G401 (cell line): Measurements from ENCODE around the gene CPXM1. TPM values are rescaled to one million over a fixed set of nuclear protein-coding genes. Genes with fewer than 3 reads are reported as not detected.
"Not testable (repeated sequence)": the region's sequence is repeated elsewhere in the genome, so short reads cannot be mapped to it uniquely, and the experiment has no call there.

Experiments used
- DNase-seq: peaks from one replicate; pipeline ENCODE4 v3.0.0-alpha.2; 2015; ENCODE audit warnings: low spot score
- in situ Hi-C: cut with HindIII; loops from 2 replicates; pipeline ENCODE4 v1.10.0; 2016; ENCODE audit warnings: low sequenced_read_pairs, mixed read lengths
- total RNA-seq: library from RNA; depleted of rRNA; stranded (reverse); fragments of >200 nt; shearing (Covaris generic); gene quantifications from 2 replicates; pipeline ENCODE4 v1.2.3, GENCODE V29; 2014

CPXM1 gene
- total RNA-seq, 1 experiment from 2014 or later, result 41.8 TPM

DNA sequence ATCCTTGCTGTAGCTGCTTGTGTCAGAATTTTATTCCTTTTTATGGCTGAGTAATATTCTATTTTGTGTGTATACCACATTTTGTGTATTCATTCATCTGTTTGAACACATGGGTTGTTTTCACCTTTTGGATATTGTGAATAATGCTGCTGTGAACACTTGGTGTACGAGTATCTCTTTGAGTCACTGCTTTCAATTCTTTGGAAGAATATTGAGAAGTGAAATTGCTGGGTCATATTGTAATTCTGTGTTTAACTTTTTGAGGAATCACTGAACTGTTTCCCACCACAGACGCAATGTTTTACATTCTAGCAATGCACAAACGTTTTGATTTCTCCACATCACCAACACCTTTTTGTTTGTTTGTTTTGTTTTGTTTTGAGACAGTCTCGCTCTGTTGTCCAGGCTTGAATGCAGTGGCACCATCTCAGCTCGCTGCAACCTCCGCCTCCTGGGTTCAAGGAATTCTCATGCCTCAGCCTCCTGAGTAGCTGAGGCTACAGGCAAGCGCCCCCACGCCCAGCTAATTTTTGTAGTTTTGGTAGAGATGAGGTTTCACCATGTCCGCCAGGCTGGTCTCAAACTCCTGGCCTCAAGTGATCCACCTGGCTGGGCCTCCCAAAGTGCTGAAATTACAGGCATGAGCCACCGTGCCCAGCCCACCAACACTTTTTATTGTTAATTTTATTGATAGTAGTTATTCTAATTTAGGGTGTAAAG, 21.7 kb downstream of the CPXM1 start:
- in situ Hi-C loops, result no loop called here
- DNase-seq, result no peak

DNA sequence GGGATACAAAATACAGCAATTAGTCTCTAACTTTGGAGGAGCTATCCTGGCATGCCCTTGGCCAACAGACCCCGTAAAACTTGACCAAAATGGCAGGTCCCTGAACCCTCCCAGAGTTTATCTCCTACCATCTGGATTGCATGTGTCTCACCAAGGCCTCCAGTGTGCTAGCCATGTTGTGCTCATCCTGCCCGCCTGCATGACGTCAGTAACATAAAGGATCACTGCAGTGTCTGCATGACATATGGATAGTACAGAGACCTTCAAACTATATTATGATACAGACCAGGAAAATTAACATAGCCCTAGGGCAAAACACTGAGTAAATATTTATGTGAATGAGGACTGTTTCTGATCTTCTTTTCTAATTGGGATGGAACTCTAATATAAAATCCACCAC, 25.3 kb downstream of the CPXM1 start:
- no peak for DNase-seq
- in situ Hi-C loops, result no loop called here

DNA sequence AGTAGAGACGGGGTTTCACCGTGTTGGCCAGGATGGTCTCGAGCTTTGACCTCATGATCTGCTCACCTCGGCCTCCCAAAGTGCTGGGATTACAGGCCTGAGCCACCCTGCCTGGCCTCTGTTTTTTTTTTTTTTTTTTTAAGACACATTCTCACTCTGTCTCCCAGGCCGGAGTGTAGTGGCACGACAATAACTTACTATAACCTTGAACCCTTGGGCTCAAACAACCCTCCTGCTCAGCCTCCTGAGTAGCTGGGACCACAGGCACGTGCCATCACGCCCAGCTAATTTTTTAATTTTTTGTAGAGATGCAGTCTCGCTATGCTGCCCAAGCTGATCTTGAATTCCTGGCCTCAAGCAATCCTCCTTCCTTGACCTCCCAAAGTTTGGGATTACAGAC, 26.6 kb downstream of the CPXM1 start:
- DNase-seq, result no peak
- in situ Hi-C loops, result no loop called here

DNA sequence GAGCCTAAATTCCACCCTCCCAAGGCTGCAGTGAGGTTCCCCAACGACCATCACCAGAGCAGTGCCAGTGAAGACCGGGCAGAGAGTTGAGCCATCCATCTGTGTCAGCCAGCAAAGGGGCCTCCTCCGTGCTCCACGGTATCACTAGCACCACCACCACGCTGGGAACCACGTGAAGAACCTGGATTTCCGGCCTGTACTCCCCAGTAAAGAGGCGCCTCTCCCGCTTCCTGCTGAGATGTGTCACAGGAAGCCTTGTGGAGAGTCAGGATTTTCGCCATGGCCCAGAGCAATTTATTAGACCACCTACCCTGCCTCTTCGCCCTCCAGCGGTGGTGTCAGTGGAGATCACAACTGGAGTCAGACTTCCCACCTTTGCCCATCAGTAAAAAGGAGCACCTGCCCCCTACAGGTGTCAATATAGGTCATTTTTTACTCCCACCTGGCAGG, 28.8 kb downstream of the CPXM1 start:
- in situ Hi-C loops, result no loop called here
- no peak for DNase-seq

DNA sequence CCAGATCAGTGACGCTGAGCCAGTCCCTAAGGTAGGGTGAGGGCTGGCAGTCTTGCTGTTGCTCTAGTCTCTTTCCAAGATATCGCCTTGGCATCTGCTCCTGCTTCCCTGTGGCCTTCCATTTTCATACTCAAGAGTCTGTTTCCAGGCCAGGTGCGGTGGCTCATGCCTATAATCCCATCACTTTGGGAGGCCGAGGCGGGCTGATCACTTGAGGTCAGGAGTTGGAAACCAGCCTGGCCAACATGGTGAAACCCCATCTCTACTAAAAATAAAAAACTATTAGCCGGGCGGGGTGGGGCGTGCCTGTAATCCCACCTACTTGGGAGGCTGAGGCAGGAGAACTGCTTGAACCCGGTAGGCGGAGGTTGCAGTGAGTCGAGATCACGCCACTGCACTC, 30.3 kb downstream of the CPXM1 start:
- in situ Hi-C loops, DNase-seq: not testable (repeated sequence)

DNA sequence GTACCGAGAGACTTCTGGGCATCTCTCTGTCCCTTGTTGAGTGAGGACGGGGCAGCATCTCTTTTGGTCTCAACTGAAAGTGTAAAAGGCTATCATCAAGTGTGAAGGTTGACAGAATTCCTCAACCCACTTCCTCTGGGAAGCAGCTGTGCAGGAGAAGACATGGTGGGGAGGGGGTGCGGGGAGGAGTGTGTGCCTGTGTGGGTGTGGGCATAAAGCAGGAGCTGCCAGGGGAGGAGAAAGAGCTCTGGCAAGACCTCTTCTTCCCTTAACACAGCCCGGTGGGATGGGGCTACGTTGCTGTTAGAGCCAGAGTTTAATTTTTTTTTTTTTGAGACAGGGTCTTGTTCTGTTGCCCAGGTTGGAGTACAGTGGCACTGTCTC, 31.8 kb downstream of the CPXM1 start:
- DNase-seq, result no peak
- in situ Hi-C loops, result no loop called here

DNA sequence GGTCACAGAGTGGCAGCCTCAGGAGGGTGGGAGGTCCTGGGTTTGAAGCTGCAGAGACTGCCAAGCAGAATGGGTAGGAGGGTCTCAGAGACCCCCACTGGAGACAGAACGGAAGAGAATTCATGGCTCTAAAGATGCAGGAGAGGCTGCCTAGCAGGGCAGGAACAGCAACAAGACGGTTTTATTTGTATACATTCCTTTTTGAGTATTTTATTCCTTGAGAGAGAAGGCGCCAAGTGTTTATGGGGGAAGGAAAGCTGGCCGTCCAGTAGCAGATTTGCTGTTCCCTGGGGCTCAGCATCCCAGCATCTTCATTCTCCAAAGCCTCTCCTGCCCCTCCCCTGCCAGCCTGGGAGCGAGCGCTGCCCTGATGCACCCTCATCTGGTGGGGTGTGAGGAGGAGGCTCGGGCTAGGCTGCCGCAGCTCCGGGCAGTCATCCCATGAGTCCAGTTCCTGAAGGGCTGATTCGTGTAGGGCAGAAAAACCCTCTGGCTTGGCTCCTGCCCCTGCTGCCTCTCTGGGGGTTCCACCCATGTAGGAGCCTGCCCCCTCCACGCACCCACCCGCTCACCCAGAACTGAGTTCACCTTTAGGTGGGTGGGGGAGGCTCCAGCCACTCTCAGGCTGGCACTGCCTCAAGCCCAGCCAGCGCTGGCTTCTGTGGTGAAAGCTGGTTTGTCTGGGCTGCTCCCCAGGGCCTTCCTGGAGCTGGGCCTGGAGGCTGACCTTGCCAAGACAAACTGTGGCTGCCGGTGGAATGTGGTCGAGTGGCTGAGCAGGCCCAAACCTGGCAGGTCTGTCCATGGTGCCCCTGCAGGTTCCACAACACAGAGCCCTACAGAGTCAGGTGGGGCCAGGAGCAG, 32.4 kb downstream of the CPXM1 start:
- in situ Hi-C loops, result no loop called here
- no peak for DNase-seq

DNA sequence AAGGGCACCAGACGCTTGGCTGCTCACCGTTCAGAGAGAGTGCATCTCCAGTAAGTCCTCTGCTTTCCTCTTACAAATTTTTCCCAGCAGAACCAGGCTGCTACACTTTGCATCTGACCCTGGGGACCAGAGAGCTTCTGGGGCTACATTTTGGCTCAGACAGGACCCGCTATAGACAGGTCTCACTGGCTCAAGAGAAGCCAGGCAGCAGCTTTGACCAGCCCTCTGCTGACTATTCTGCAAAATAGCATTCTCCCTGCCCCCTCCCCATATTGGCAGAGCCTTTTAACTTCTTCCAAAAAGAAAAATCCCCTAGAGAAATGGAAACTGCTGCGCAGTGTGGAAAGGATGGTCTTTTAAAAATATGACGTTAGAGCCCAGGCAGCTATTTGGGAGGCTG, 37.2 kb downstream of the CPXM1 start:
- no peak for DNase-seq
- in situ Hi-C loops, result no loop called here

DNA sequence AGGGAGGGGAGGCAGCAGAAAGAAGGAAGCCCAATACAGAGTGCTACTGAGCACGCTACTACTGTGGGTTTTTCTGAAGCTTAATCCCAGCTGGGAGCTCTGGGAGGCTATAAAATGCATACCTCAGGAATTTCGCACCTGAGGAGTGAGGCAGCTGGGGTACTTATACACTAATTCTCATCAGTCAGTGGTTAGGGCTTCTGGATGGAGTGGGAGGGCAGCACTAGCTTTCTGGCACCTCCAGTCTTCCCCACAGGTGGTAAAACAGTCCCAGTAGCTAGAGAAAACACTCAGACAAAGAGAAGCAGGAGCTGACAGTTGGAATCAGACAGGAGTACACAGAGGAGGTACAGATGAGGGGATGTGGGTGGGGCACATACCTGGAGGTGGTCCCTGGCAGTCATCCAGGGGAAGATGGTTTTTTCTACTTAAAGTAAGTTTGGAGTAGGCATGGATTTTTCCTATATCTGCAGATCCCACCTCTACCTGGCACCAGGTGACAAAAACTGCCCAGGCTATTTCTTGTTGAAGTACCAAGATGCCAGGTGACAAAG, 37.8 kb downstream of the CPXM1 start:
- no peak for DNase-seq
- in situ Hi-C loops, result no loop called here

DNA sequence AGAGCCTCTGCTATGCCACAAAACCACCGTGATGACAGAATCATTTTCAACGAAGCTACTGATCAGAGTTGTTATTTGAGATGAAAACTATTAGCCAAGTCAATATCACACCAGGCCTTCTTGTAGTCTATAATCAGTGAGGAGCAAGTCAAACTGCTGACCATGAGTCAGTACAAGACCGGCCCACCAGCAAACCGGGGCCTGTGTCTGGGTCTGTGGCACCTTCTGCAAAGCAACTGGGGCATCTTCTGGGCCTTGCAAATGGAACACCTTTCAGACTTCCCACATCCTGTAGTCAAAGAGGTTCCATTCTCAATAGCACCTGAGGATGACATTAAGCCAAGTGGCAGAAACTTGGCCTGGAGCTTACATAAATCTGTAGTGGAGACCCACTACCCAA, 38.5 kb downstream of the CPXM1 start:
- DNase-seq, result no peak
- in situ Hi-C loops, result no loop called here

DNA sequence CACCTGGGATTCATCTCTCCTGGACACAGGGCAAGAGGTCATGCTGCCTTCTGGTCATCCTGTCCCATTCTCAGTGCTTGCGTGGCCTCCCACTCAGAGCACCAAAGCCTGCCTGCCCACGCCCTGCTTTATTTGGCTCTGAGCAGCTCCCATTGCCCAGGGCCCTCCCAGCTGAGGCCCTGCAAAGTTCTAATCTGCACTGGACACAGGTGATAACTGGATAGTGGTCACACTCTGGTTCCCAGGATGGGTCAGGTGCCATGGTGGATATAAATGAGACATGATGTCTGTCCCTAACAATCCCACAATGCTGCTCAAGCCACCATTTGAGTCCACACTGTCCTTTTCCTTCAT, 39.5 kb downstream of the CPXM1 start:
- DNase-seq, result no peak
- in situ Hi-C loops, result no loop called here

DNA sequence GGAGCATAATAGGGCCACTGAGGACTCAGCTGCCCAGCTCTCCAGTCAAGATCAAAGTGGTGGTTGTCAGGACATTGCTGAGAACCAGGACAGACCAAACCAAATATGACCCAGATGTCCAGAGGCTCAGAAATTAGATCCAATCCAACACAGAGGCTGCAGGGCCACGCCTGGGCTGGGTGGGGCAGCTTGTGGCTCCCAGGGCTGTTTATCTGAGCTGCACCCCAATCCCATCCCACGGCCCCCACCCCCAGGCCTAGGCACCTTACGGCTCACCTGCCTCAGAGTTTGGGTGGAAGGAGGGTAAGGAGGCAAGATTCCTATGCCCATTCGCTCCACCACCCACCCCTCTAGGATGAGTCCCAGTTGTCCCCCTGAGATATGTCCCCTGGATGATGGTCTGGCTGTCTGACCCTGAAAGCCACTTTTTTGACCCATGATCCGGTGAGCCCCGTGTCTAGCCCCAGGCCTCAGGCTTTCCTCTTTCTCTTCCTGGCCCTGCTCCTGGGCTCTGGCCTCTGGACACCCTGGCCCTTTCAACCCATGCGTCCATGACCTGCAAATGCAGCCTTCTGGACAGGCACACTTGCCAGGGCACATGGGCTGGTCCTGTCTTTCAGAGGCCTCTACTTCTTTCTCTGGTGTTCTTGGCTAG, 40.0 kb downstream of the CPXM1 start:
- in situ Hi-C loops, result no loop called here
- no peak for DNase-seq

DNA sequence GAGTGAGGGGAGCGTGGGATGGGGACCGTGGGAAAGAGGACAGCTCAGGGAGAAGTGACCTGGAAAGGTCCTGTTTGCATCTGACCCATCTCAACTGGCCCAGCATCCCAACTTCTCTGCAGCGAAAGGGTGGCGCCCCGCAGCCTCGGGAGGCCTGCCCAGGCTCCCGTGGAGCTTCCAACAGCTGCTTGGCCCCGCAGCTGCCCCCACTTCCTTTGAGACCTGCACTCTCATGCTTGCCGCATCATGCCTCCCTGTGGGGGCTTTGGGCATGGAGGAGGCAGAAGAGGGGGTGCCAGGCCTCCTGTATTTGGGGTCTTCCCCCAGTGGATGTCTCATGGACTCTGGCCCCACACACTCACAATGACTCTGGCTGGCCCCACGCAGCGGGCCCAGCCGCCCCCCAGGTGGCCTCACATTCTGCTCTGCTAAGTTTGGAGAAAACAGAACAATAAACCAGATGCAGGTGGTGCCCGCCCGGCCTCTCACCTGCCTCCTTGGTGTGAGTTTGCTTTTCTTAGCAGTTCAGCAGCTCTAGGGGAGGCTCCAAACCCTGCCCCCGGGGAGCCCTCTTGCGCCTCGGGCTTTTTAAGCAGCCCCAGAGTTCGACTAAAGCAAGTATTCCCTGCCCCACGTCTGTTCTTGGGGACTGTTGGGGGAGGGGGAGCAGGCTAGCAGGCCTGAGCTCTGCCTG, 40.7 kb downstream of the CPXM1 start:
- in situ Hi-C loops, result no loop called here
- DNase-seq, result no peak

DNA sequence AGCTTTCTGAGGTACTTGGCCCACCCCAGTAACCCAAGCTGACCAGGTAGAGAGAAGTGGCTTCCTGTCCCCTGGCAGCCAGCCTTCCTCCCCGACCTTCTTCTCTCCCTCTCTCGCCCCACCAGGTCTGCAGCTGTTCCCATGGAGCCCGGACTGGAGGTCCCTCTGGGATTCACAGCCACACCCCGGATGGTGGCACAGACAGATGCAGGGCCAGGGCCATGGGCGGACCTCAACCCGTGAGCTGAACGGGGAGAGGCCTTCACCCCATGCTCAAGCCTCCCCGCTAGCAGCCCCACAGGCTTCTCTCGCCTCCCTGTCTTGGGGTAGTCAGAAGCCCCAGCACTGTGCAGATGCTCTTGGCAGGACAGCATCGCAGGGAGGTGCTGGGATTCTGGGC, 41.3 kb downstream of the CPXM1 start:
- in situ Hi-C loops, result no loop called here
- no peak for DNase-seq

DNA sequence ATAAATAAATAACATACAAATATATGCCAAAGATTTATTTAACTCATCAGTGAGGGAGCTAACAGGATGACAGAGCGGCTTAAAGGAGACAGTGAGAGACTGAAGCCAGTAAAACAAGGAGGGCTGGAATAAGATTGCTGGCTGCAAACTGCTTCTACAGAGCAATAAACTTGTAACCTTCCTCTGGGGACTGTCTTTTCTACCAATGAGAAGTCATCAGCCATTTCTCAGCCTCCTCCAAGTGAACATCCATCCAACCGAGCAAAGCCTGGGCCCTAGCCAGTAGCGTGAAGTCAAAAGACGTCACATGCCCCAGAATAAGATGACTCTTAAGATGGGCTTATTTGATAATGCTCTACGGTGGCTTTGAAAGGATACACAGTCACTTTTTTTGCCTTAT, 42.5 kb downstream of the CPXM1 start:
- no peak for DNase-seq
- in situ Hi-C loops, result no loop called here

DNA sequence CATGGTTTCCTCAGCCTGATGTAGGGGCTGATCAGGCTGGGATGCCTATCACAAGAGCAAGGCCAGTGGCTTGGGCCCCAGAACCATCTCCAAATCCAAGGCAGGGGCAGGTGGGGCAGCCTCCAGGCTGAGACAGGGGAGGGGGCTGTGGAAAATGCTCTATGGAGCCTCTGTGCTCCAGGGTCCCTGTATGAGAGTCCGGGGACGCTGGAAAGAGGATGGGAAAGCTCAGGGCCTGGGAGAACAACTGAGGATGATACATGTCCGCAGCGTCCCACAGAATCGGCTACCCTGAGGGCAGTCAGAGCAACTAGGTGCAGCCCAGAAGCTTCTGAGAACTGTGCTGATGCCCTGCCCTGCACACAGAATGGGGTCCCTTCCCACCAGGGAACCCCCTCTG, 43.4 kb downstream of the CPXM1 start:
- in situ Hi-C loops, result no loop called here
- DNase-seq, result no peak

DNA sequence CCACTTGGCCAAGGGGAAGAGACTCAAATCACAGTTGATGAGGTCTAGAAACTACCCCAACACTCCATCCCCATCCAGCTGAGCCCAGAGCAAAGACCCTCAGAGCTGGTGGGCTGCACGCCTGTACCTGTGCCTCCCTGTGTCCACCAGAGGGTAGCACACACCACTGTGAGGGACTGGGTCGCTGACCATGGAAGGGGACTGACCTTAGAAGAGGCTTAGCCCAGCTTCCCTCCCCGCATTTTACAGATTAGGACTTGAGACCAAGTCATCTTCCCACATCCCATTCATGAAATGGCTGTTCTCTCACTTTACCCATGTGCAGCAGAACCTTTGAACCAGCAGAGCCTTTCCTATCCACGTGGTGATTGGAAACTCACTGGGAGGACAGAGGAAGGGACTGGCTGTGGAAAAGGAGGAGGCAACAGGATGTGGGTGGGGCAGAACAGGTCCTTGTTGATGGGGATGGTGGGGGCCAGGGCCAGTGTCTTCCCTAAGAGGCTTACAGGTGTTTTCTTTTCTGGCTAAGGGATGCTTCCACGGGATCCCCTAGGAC, 44.3 kb downstream of the CPXM1 start:
- in situ Hi-C loops, result no loop called here

DNA sequence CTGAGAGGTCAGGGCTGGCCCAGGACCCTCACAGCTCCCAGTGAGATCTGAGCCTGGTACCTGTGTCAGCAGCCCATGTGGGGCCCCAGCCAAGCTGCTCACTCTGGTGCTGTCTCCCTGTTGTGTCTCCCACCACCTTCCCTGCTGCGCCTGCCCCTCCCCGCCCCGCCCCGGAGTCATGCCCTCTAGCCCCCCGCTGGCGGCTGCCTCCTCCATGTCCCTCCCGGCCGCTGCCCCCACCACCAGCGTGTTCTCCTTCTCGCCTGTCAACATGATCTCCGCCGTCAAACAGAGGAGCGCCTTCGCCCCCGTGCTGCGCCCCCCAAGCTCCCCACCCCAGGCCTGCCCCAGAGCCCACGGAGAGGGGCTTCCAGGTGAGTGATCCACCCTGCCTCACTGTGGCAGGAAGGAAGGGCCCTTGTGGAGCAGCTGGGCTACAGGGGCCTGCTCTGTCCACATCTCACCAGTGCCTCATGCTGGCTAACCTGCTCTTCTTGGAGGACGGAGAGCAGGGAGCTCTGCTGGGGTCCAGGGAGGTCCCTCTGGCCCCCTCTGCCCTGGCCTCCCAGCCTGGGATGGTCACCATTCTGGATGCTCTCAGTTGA, 44.9 kb downstream of the CPXM1 start:
- in situ Hi-C loops, result no loop called here
- DNase-seq, result no peak

More for the DNA sequence above, 44.3 kb downstream of the CPXM1 start:
- peak; percentile 10 for DNase-seq

DNA sequence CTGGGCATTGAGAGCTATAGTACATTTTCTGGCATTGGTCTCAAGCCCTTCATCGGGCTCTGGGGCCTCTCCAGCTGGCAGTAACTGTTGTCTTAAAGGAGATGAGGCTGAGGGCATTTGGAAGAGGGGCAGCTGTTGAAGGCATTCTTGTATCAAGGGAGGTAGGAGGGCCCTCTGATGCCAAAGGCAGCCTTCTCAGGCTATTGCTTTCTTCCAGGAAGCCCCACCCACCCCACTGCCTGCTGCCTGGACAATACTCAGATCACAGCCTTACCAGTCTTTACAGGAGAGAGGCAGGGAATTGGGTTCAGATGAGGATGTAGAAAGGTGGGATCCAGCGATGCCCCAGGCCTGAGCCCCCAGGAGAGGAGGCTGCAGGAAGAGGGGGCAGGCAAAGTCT, 46.0 kb downstream of the CPXM1 start:
- in situ Hi-C loops, result no loop called here
- no peak for DNase-seq
